A673 (cell line): ENCODE results near the gene RPS16.

Source experiments
- CTCF ChIP-seq: fragments of 300-800, 200-600 bp; sonication (generic); conservative IDR thresholded peaks from 2 replicates; pipeline ENCODE4 v1.5.1; 2017; ENCODE audit warnings: low read depth, mild to moderate bottlenecking, antibody characterized with exemption, low read length, moderate library complexity, mixed read lengths
- EZH2 ChIP-seq: fragments of 200-600 bp; sonication (generic); IDR thresholded peaks from 2 replicates; pipeline ENCODE4 v1.6.1; 2017; ENCODE audit warnings: borderline replicate concordance, low read depth, mild to moderate bottlenecking, mixed read lengths, antibody characterized with exemption, low read length; ENCODE audit not compliant: poor library complexity, severe bottlenecking

DNA sequence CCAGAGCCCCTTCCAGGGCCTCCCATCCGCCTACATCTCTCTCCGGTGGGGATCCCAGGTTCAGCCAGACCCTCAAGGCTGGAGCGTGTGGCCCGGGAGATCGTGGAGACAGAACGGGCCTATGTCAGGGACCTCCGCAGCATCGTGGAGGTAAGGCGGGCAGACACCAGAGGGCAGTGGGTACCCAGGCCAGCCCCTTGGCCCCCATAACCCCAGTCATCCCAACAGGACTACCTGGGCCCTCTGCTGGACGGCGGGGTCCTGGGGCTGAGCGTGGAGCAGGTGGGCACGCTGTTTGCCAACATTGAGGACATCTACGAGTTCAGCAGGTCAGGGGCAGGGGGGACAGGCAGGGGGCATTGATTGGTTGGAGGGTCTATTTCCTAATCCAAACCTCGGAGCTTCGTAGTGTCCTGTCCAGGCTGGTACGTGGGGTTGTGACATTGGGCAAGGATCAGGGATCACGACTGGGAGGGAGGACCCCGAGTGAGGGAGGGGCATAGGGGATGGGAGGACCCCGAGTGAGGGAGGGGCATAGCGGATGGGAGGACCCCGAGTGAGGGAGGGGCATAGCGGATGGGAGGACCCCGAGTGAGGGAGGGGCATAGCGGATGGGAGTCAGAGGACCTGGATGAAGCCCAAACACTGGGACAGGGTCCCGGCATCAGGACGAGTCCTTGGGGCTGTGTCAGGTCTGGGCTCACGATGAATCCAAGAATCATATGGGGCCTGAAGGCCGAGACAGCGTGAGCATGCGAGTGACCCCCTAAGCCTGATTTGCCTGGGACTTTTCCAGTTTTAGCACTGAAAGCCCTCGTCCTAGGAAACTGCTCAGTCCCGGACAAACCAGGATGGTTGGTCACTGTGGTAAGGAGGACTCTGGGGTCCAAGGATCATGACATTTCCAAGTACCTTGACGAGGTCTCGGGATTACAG is 20.4 kb downstream of the RPS16 start:
- TF ChIP-seq CTCF (no peak), EZH2 (no peak)
